Testis (tissue), 3 donors: Measurements from ENCODE around the gene STAT2. TPM values are rescaled to one million over a fixed set of nuclear protein-coding genes. Genes with fewer than 3 reads are reported as not detected.
"Not testable (repeated sequence)": the region's sequence is repeated elsewhere in the genome, so short reads cannot be mapped to it uniquely, and the experiment has no call there.

Experiments used
- DNase-seq: peaks from one replicate; pipeline ENCODE4 v3.0.0-alpha.2; 2019
- H3K27ac ChIP-seq, 2 donors: fragments of 200-600 bp; sonication (generic); one replicate each; pipeline ENCODE4 v1.5.1; 2019
- H3K27me3 ChIP-seq: fragments of 200-600 bp; sonication (generic); one replicate; pipeline ENCODE4 v1.5.1; 2019
- H3K36me3 ChIP-seq: fragments of 200-600 bp; sonication (generic); one replicate; pipeline ENCODE4 v1.5.1; 2017; ENCODE audit warnings: low read depth; ENCODE audit errors: missing control alignments
- H3K4me1 ChIP-seq: fragments of 200-600 bp; sonication (generic); one replicate; pipeline ENCODE4 v1.5.1; 2019
- H3K4me3 ChIP-seq, 2 donors: fragments of 200-600 bp; sonication (generic); one replicate each; pipeline ENCODE4 v1.5.1; 2017 to 2019
- H3K9me3 ChIP-seq: fragments of 200-600 bp; sonication (generic); one replicate; pipeline ENCODE4 v1.5.1; 2017
- POLR2A ChIP-seq: fragments of 450-650 bp; IDR thresholded peaks from one replicate; pipeline ENCODE4 v1.6.1; 2017; ENCODE audit warnings: antibody characterized with exemption, mild to moderate bottlenecking, moderate library complexity
- WGBS, 2 donors: methylation state at CpG; one replicate each; pipeline ENCODE4 v1.1.5; 2018; 5-methylcytosine and 5-hydroxymethylcytosine counted together
- intact Hi-C: fragments of 100-400 bp; cut with DNase I; formaldehyde crosslinking; loops from one replicate; pipeline ENCODE4 v1.15.1; 2023; ENCODE audit warnings: low total_unique reads
- polyA plus RNA-seq: library from polyadenylated mRNA; stranded (reverse); fragments of 350-450 nt; fragmentation: Illumina TruSeq; extraction: RNeasy Lipid Tissue Mini Kit (QIAGEN cat#74804); gene quantifications from one replicate; pipeline ENCODE4 v1.2.3, GENCODE V29; 2014; ENCODE audit warnings: low read depth, low replicate concordance; ENCODE audit not compliant: insufficient read depth
- total RNA-seq, 2 donors: library from RNA; depleted of rRNA; stranded (reverse); fragments of >200 nt; gene quantifications; one replicate each; pipeline ENCODE4 v1.2.3, GENCODE V29; 2016
- TF ChIP-seq, protein P1 (sequence below), 3 experiments: fragments of 450-650 bp in 2 of 3; fragments of 200-600 bp in 1 of 3; sonication (generic) in 1 of 3; IDR thresholded peaks; one replicate each; pipeline ENCODE4 v1.5.1; 2016 to 2019; ENCODE audit warnings: antibody characterized with exemption in 3 of 3, mild to moderate bottlenecking in 2 of 3, moderate library complexity in 1 of 3

STAT2 gene
- total and polyA plus RNA-seq, 3 donors from 2014 or later, result 57.0 to 122 (median 110) TPM

DNA sequence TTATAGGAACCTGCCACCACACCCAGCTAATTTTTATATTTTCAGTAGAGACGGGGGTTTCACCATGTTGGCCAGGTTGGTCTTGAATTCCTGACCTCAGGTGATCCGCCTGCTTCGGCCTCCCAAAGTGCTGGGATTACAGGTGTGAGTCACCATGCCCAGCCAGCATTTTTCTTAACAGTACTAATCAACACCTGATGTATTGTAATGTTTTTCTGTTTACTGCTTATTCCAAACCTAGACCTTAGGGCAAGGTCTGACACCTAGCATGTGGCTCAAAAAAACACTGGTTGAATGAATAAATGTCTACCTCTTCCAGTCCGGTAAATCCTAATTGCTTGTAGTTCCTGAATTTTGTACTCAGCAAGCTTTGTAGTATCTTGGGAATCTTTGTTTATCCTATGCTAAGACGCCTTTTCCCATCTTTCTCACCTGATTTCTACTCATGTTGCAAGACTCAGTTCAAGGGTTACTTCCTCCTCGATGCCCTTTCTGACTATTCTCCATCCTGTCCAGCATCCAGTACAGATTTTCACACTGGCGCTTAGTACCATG, 28.9 kb downstream of the STAT2 start:
- Histone ChIP-seq H3K4me3 (no peak overlapping the region), H3K4me1 (no peaks in the 10 kb centered on the region), H3K27ac (no peak overlapping the region), H3K27me3 (no peaks in the 10 kb centered on the region), H3K9me3 (no peaks in the 10 kb centered on the region), H3K36me3 (no peaks in the 10 kb centered on the region)
- 96 to 97% methylated on average over 7 of the region's 7 CpGs for WGBS, 2 donors
- no peak for TF ChIP-seq POLR2A
- TF ChIP-seq, protein P1, sequence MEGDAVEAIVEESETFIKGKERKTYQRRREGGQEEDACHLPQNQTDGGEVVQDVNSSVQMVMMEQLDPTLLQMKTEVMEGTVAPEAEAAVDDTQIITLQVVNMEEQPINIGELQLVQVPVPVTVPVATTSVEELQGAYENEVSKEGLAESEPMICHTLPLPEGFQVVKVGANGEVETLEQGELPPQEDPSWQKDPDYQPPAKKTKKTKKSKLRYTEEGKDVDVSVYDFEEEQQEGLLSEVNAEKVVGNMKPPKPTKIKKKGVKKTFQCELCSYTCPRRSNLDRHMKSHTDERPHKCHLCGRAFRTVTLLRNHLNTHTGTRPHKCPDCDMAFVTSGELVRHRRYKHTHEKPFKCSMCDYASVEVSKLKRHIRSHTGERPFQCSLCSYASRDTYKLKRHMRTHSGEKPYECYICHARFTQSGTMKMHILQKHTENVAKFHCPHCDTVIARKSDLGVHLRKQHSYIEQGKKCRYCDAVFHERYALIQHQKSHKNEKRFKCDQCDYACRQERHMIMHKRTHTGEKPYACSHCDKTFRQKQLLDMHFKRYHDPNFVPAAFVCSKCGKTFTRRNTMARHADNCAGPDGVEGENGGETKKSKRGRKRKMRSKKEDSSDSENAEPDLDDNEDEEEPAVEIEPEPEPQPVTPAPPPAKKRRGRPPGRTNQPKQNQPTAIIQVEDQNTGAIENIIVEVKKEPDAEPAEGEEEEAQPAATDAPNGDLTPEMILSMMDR (IDR thresholded peaks at IDR 0.05), result no peak
- no peak for DNase-seq
- intact Hi-C loops, result no loop called here

DNA sequence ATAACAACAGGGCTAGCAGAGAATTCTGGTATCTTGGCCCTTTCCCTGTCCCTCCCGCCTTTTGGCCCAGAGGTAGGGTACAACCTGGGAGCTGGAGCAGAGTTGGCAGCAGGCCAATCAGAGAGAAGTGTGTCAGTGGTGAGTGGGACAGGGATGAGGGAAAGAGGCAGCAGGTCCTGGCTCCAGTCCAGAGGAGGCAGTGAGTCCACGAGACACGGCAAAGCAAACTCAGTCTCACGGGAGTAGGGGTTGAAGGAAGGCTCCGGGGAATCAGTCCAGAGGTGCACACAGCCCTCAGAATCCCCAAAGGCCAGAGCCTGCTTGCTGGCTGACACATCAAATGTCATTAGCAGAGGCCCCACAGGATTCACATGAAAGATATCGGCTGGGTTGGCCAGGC, 33.4 kb downstream of the STAT2 start:
- Histone ChIP-seq H3K4me1 (no peaks in the 10 kb centered on the region), H3K9me3 (no peaks in the 10 kb centered on the region), H3K27me3 (no peaks in the 10 kb centered on the region), H3K27ac (no peak overlapping the region), H3K4me3 (no peak overlapping the region), H3K36me3 (no peaks in the 10 kb centered on the region)
- intact Hi-C loops, result no loop called here
- TF ChIP-seq, protein P1 (IDR thresholded peaks at IDR 0.05), result no peak
- no peak for TF ChIP-seq POLR2A
- DNase-seq, result no peak
- WGBS, 2 donors, result 80 to 91% methylated on average over 5 to 6 of the region's 6 CpGs

DNA sequence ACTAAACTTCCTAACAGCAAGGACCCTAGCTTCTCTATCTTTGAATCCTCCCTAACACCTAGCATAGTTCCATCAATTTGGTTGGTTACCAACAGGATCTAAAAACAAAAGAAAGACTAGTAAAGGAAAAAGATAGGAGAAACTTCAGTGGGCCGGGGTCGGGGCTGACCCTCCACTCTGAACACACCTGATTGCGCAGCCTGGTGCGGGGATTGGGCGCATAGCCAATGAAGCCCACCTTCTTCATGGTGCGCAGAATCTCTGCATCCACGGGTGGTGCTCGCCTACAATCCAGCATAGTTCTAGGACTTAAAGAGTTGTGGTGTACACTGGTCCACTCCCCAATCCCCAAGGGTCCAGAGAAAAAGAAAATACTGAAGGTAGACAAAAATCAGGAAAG, 33.8 kb downstream of the STAT2 start:
- no peaks in the 10 kb centered on the region for H3K27me3 ChIP-seq
- H3K4me1 ChIP-seq, result no peaks in the 10 kb centered on the region
- no peak for DNase-seq
- H3K27ac ChIP-seq, result no peak overlapping the region
- intact Hi-C loops, result no loop called here
- H3K36me3 ChIP-seq, result no peaks in the 10 kb centered on the region
- WGBS, 2 donors, result 95 to 99% methylated on average over 8 of the region's 8 CpGs
- no peak overlapping the region for H3K4me3 ChIP-seq
- no peaks in the 10 kb centered on the region for H3K9me3 ChIP-seq
- no peak for TF ChIP-seq POLR2A
- TF ChIP-seq, protein P1 (IDR thresholded peaks at IDR 0.05), result no peak

DNA sequence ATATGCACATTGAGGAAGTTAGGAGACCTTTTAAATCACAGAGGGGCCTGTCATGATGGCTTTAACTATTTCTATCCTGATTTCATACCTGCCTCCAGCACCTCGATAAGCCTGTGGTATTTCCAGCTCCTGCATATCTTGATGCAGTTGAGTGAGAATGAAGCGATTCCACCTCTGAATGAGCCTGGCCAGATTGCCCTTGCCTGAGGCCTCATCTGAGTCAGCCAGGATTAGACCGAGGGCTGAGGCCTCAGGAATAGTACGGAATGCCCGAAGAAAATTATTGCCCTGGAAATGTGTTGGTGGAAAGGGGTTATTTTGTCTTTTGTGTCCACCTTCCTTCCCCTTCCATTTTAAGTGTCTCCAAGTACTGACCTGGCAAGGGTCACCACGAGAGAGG, 35.7 kb downstream of the STAT2 start:
- WGBS, 2 donors, result 89 to 91% methylated on average over 6 of the region's 6 CpGs
- H3K4me3 ChIP-seq, result no peak overlapping the region
- H3K9me3 ChIP-seq, result no peaks in the 10 kb centered on the region
- no peaks in the 10 kb centered on the region for H3K27me3 ChIP-seq
- H3K36me3 ChIP-seq, result no peaks in the 10 kb centered on the region
- H3K27ac ChIP-seq, result no peak overlapping the region
- intact Hi-C loops, result no loop called here
- TF ChIP-seq POLR2A, result no peak
- TF ChIP-seq, protein P1 (IDR thresholded peaks at IDR 0.05), result no peak
- no peaks in the 10 kb centered on the region for H3K4me1 ChIP-seq
- no peak for DNase-seq

DNA sequence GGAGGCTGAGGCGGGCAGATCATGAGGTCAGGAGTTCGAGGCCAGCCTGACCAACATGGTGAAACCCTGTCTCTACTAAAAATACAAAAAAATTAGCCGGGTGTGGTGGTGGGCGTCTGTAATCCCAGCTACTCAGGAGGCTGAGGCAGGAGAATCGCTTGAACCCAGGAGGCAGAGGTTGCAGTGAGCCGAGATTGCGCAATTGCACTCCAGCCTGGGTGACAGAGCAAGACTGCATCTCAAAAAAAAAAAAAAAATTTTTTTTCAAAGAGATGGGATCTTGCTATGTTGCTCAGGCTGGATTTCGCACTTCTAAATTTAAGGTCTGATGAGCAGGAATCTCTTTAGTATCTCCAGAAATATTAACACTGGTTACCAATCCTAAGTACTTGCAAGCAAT, 38.3 kb downstream of the STAT2 start:
- H3K4me1 ChIP-seq, DNase-seq, H3K27me3 ChIP-seq, H3K27ac ChIP-seq, H3K9me3 ChIP-seq, H3K36me3 ChIP-seq, H3K4me3 ChIP-seq, intact Hi-C loops: not testable (repeated sequence)
- 91 to 95% methylated on average over 8 of the region's 8 CpGs for WGBS, 2 donors
